Liver (tissue), 9 donors: ENCODE measurements around the gene CHRNE. TPM values are rescaled to one million over a fixed set of nuclear protein-coding genes. Genes with fewer than 3 reads are reported as not detected.

Experiments used
- DNase-seq: peaks from one replicate; pipeline ENCODE4 v3.0.0-alpha.2; 2017; ENCODE audit warnings: low spot score
- H3K27ac ChIP-seq, 2 donors: one replicate each; pipeline ENCODE4 v1.7.0; 2013; ENCODE audit warnings: inconsistent platforms in 2 of 2, low read length in 2 of 2, control low read depth in 1 of 2, low read depth in 1 of 2, mild to moderate bottlenecking in 1 of 2
- H3K27me3 ChIP-seq, 4 donors: one replicate each; pipeline versions ENCODE4 v1.6.1 to v1.7.0; 2013; ENCODE audit warnings: low read length in 3 of 4, inconsistent platforms in 1 of 4, mild to moderate bottlenecking in 1 of 4, moderate library complexity in 1 of 4; ENCODE audit not compliant: control insufficient read depth in 4 of 4, insufficient read depth in 4 of 4
- H3K36me3 ChIP-seq, 4 donors: one replicate each; pipeline versions ENCODE4 v1.6.1 to v1.7.0; 2013; ENCODE audit warnings: low read length in 3 of 4, mild to moderate bottlenecking in 3 of 4, low read depth in 1 of 4, moderate library complexity in 1 of 4; ENCODE audit not compliant: control insufficient read depth in 4 of 4, insufficient read depth in 3 of 4
- H3K4me1 ChIP-seq, 4 donors: one replicate each; pipeline versions ENCODE4 v1.6.1 to v1.7.0; 2013; ENCODE audit warnings: low read length in 3 of 4, mild to moderate bottlenecking in 3 of 4, moderate library complexity in 1 of 4; ENCODE audit not compliant: control insufficient read depth in 4 of 4, insufficient read depth in 4 of 4
- H3K4me3 ChIP-seq, 3 donors: one replicate each; pipeline versions ENCODE4 v1.6.1 to v1.7.0; 2013; ENCODE audit warnings: low read length in 3 of 3, control low read depth in 1 of 3, low read depth in 1 of 3, mild to moderate bottlenecking in 1 of 3
- H3K9ac ChIP-seq, 2 donors: one replicate each; pipeline ENCODE4 v1.7.0; 2013; ENCODE audit warnings: low read length in 2 of 2, mild to moderate bottlenecking in 2 of 2, moderate library complexity in 2 of 2, control low read depth in 1 of 2, low read depth in 1 of 2
- H3K9me3 ChIP-seq, 4 donors: one replicate each; pipeline versions ENCODE4 v1.6.1 to v1.7.0; 2013; ENCODE audit warnings: low read length in 3 of 4; ENCODE audit not compliant: control insufficient read depth in 4 of 4
- ATF3 ChIP-seq: IDR thresholded peaks from 2 replicates; pipeline ENCODE4 v1.6.1; 2016; ENCODE audit warnings: antibody characterized with exemption
- CTCF ChIP-seq: fragments of 150-350 bp; IDR thresholded peaks from 2 replicates; pipeline ENCODE4 v1.5.1; 2017; ENCODE audit warnings: improper control_type of control experiment, low read depth, low read length; ENCODE audit not compliant: missing input control
- EGR1 ChIP-seq, 2 donors: IDR thresholded peaks; 2 replicates each; pipeline ENCODE4 v1.6.1; 2016 to 2018; ENCODE audit warnings: antibody characterized with exemption in 2 of 2, low read depth in 2 of 2
- FOXA1 ChIP-seq: IDR thresholded peaks from 2 replicates; pipeline ENCODE4 v1.6.1; 2016; ENCODE audit warnings: antibody characterized with exemption
- GABPA ChIP-seq, 2 donors: IDR thresholded peaks in 1 of 2; conservative IDR thresholded peaks in 1 of 2; 2 replicates each; pipeline ENCODE4 v1.6.1; 2016; ENCODE audit warnings: antibody characterized with exemption in 2 of 2, mild to moderate bottlenecking in 1 of 2, moderate library complexity in 1 of 2
- HNF4A ChIP-seq, 2 donors: conservative IDR thresholded peaks; 2 replicates each; pipeline ENCODE4 v1.6.1; 2016; ENCODE audit warnings: antibody characterized with exemption in 2 of 2, mild to moderate bottlenecking in 2 of 2
- HNF4G ChIP-seq: IDR thresholded peaks from 2 replicates; pipeline ENCODE4 v1.6.1; 2016; ENCODE audit warnings: antibody characterized with exemption
- JUND ChIP-seq, 2 donors: IDR thresholded peaks; 2 replicates each; pipeline ENCODE4 v1.6.1; 2016; ENCODE audit warnings: antibody characterized with exemption in 2 of 2
- MAX ChIP-seq: IDR thresholded peaks from 2 replicates; pipeline ENCODE4 v1.6.1; 2016; ENCODE audit warnings: antibody characterized with exemption
- NR2F2 ChIP-seq: IDR thresholded peaks from 2 replicates; pipeline ENCODE4 v1.6.1; 2016; ENCODE audit warnings: antibody characterized with exemption
- RAD21 ChIP-seq, 2 donors: IDR thresholded peaks; 2 replicates each; pipeline ENCODE4 v1.6.1; 2016; ENCODE audit warnings: antibody characterized with exemption in 2 of 2, mild to moderate bottlenecking in 2 of 2
- REST ChIP-seq: IDR thresholded peaks from 2 replicates; pipeline ENCODE4 v1.6.1; 2016; ENCODE audit warnings: antibody characterized with exemption, mild to moderate bottlenecking
- RXRA ChIP-seq, 2 donors: IDR thresholded peaks; 2 replicates each; pipeline ENCODE4 v1.6.1; 2017 to 2018; ENCODE audit warnings: antibody characterized with exemption in 2 of 2, mild to moderate bottlenecking in 1 of 2
- SP1 ChIP-seq: IDR thresholded peaks from 2 replicates; pipeline ENCODE4 v1.6.1; 2018; ENCODE audit warnings: antibody characterized with exemption, mild to moderate bottlenecking
- TAF1 ChIP-seq: conservative IDR thresholded peaks from 2 replicates; pipeline ENCODE4 v1.6.1; 2016; ENCODE audit warnings: antibody characterized with exemption, mild to moderate bottlenecking
- YY1 ChIP-seq: IDR thresholded peaks from 2 replicates; pipeline ENCODE4 v1.6.1; 2016; ENCODE audit warnings: antibody characterized with exemption, mild to moderate bottlenecking
- ZBTB33 ChIP-seq: IDR thresholded peaks from 2 replicates; pipeline ENCODE4 v1.6.1; 2016; ENCODE audit warnings: antibody characterized with exemption
- WGBS: extraction: QIAGEN DNeasy Blood & Tissue Kit; methylation state at CpG from one replicate; pipeline ENCODE4 v1.1.7; 2013; 5-methylcytosine and 5-hydroxymethylcytosine counted together
- polyA plus RNA-seq, 2 donors: library from polyadenylated mRNA; stranded (reverse) in 1 of 2; unstranded in 1 of 2; fragments of 200-250 nt in 1 of 2; fragments of >200 nt in 1 of 2; fragmentation: Nextera tagmentation in 1 of 2; extraction: Ambion mirVana in 1 of 2; gene quantifications; one replicate each; pipeline versions ENCODE4 v1.2.1 to v1.2.3, GENCODE V29; 2013 to 2015
- total RNA-seq, 2 donors: library from RNA; depleted of rRNA; stranded (reverse); fragments of >200 nt; gene quantifications; one replicate each; pipeline ENCODE4 v1.2.3, GENCODE V29; 2014
- donor health status: healthy.
- donor health status: healthy.
- donor health status: healthy.
- donor health status: healthy.
- donor health status: healthy.

Gene CHRNE
- total and polyA plus RNA-seq, 4 donors, result 0.19 to 3.1 (median 0.65) TPM

- TF ChIP-seq RAD21 (IDR thresholded peaks at IDR 0.05) (no peak), CTCF (no peak), RXRA (IDR thresholded peaks at IDR 0.05) (no peak), HNF4A (conservative IDR thresholded peaks at IDR 0.05) (no peak), TAF1 (no peak), FOXA1 (no peak), ZBTB33 (no peak), GABPA (IDR thresholded peaks at IDR 0.05 in 1 of 2, conservative IDR thresholded peaks at IDR 0.05 in 1 of 2) (no peak), NR2F2 (no peak), MAX (no peak), JUND (IDR thresholded peaks at IDR 0.05) (no peak), HNF4G (no peak), ATF3 (no peak), YY1 (no peak), EGR1 (IDR thresholded peaks at IDR 0.05; ENCODE audit: low read depth in 2 of 2) (no peak), SP1 (no peak)
- no peak for DNase-seq
Measured at GRCh38 chr17:4896332-4897197, 6.3 kb downstream of the CHRNE start.

GRCh38 chr17:4895657-4896331, 7.1 kb downstream of the CHRNE start:
- 88% methylated on average over 27 of the region's 27 CpGs for WGBS
- Histone ChIP-seq H3K4me1 (peaks cover 4 to 49% (median 26%) of the 10 kb centered on the region in 4 donors), H3K27me3 (no peaks in the 10 kb centered on the region), H3K9me3 (no peaks in the 10 kb centered on the region), H3K4me3 (no peak overlapping the region), H3K9ac (no peak overlapping the region), H3K27ac (no peak overlapping the region), H3K36me3 (peaks cover 8 to 48% (median 15%) of the 10 kb centered on the region in 4 donors)
- TF ChIP-seq ZBTB33 (no peak), RXRA (IDR thresholded peaks at IDR 0.05) (no peak), RAD21 (IDR thresholded peaks at IDR 0.05) (no peak), YY1 (no peak), GABPA (IDR thresholded peaks at IDR 0.05 in 1 of 2, conservative IDR thresholded peaks at IDR 0.05 in 1 of 2) (no peak), ATF3 (no peak), REST (no peak), EGR1 (IDR thresholded peaks at IDR 0.05; ENCODE audit: low read depth in 2 of 2) (no peak), JUND (IDR thresholded peaks at IDR 0.05) (no peak), TAF1 (no peak)
- no peak for DNase-seq

More at GRCh38 chr17:4896332-4897197, 6.3 kb downstream of the CHRNE start:
- peaks cover 6 to 49% (median 26%) of the 10 kb centered on the region in 4 donors for H3K4me1 ChIP-seq
- H3K9me3 ChIP-seq, result no peaks in the 10 kb centered on the region
- peaks cover 3 to 40% (median 11%) of the 10 kb centered on the region in 4 donors for H3K36me3 ChIP-seq
- 96% methylated on average over 27 of the region's 27 CpGs for WGBS
- H3K4me3 ChIP-seq, result no peak overlapping the region
- no peaks in the 10 kb centered on the region for H3K27me3 ChIP-seq
- H3K9ac ChIP-seq, result no peak overlapping the region
- no peak overlapping the region for H3K27ac ChIP-seq
